ENCODE data around the gene APIP. TPM values are rescaled to one million over a fixed set of nuclear protein-coding genes. Genes with fewer than 3 reads are reported as not detected.

The APIP gene
- total and polyA plus RNA-seq, 2 of the 8 experiments (the other 6 are each of a cell fraction or from before 2014, with no cell fraction given), result 10.4 to 25.7 TPM

- H3K9ac ChIP-seq (replicated peaks in 1 of 4; ENCODE audit: extremely low read depth in 1 of 4, low read depth in 3 of 4, low read length in 3 of 4), result no peak overlapping the region
- no peaks in the 10 kb centered on the region for H3K4me1 ChIP-seq (replicated peaks in 1 of 4; ENCODE audit: control insufficient read depth in 3 of 4, insufficient read depth in 4 of 4, low read length in 3 of 4)
- FAIRE-seq (no peak), DNase-seq (ENCODE audit: low read depth in 1 of 2, low spot score in 2 of 2) (no peak)
- no peak overlapping the region for H3K18ac ChIP-seq (ENCODE audit: extremely low read depth, low read length)
- no peak overlapping the region for H4K5ac ChIP-seq (ENCODE audit: insufficient read length, low read depth, low read length)
- H3K79me2 ChIP-seq (ENCODE audit: control insufficient read depth in 1 of 2, insufficient read depth in 2 of 2, low read length in 2 of 2), result no peaks in the 10 kb centered on the region
- no peak overlapping the region for H4K8ac ChIP-seq (ENCODE audit: extremely low read depth, insufficient read depth, low read length)
- ChIA-PET POLR2A (ENCODE audit: partially characterized antibody) (no interaction called here), CTCF (ENCODE audit: partially characterized antibody) (interaction anchor here (0.6 to 1.2 kb wide), 3 partner anchors 17 to 908 kb away, joined by 3 to 4 read pairs (median 3); no protein-coding TSS in a partner anchor)
- no peak overlapping the region for H4K91ac ChIP-seq (replicated peaks; ENCODE audit: insufficient read length, low read length)
- H3K23ac ChIP-seq (ENCODE audit: insufficient read length), result no peak overlapping the region
- no peaks in the 10 kb centered on the region for H3K23me2 ChIP-seq (ENCODE audit: low read depth, low read length)
- H3K14ac ChIP-seq (ENCODE audit: insufficient read length), result no peak overlapping the region
- WGBS, 2 experiments (ENCODE audit: extremely low coverage in 1 of 2, insufficient coverage in 1 of 2, insufficient read length in 1 of 2, insufficient replicate concordance in 2 of 2, low coverage in 1 of 2, low lambda C conversion rate in 2 of 2, missing lambda C conversion rate in 1 of 2), result 84% methylated on average over 4 of the region's 4 CpGs; no CpG with 5 or more reads in 1 of the 2 experiments
- peaks cover 0 to 1% of the 10 kb centered on the region in 2 experiments for H4K20me1 ChIP-seq (replicated peaks in 1 of 2; ENCODE audit: control insufficient read depth in 1 of 2, insufficient read depth in 2 of 2, low read length in 2 of 2)
- H2AFZ ChIP-seq (ENCODE audit: low read length), result no peak overlapping the region
- no peaks in the 10 kb centered on the region for H3K9me3 ChIP-seq (ENCODE audit: insufficient read depth in 2 of 2, low read depth in 1 of 2, low read length in 1 of 2)
- H3K36me3 ChIP-seq (ENCODE audit: control insufficient read depth in 2 of 4, insufficient read depth in 4 of 4, low read length in 3 of 4), result no peaks in the 10 kb centered on the region; a peak in 2 of 8 replicates
- H3K79me1 ChIP-seq (ENCODE audit: low read depth, low read length), result no peaks in the 10 kb centered on the region
- no peak overlapping the region for H2BK12ac ChIP-seq (ENCODE audit: low read depth, low read length)
- H2AK5ac ChIP-seq (ENCODE audit: low read depth, low read length), result no peak overlapping the region
- no peak overlapping the region for H2BK120ac ChIP-seq (replicated peaks; ENCODE audit: low read depth, low read length)
- H2BK20ac ChIP-seq (ENCODE audit: low read length), result no peak overlapping the region
- no peak overlapping the region for H3K4ac ChIP-seq (replicated peaks; ENCODE audit: insufficient read length, low read depth, low read length)
- H3K4me2 ChIP-seq (ENCODE audit: insufficient read depth in 1 of 2, low read depth in 2 of 2, low read length in 2 of 2), result no peak overlapping the region
- H2BK5ac ChIP-seq (ENCODE audit: low read depth, low read length), result no peak overlapping the region
- H2BK15ac ChIP-seq (ENCODE audit: low read length), result no peak overlapping the region
- no peak overlapping the region for H3K27ac ChIP-seq (ENCODE audit: low read depth, low read length)
- H3K56ac ChIP-seq (replicated peaks; ENCODE audit: insufficient read length, low read depth, low read length), result no peak overlapping the region
- H3K27me3 ChIP-seq (replicated peaks in 1 of 4; ENCODE audit: control insufficient read depth in 3 of 4, extremely low read depth in 1 of 4, insufficient read depth in 3 of 4, low read length in 3 of 4), result peaks cover 0 to 1% (median 0%) of the 10 kb centered on the region in 4 experiments; a peak in 1 of 7 replicates
- no peak overlapping the region for H3K4me3 ChIP-seq (ENCODE audit: extremely low read depth in 1 of 4, insufficient read depth in 2 of 4, low read depth in 3 of 4, low read length in 4 of 4)
- TF ChIP-seq, protein P1, sequence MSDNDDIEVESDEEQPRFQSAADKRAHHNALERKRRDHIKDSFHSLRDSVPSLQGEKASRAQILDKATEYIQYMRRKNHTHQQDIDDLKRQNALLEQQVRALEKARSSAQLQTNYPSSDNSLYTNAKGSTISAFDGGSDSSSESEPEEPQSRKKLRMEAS (IDR thresholded peaks at IDR 0.05), result no peak
- TF ChIP-seq, protein P2, sequence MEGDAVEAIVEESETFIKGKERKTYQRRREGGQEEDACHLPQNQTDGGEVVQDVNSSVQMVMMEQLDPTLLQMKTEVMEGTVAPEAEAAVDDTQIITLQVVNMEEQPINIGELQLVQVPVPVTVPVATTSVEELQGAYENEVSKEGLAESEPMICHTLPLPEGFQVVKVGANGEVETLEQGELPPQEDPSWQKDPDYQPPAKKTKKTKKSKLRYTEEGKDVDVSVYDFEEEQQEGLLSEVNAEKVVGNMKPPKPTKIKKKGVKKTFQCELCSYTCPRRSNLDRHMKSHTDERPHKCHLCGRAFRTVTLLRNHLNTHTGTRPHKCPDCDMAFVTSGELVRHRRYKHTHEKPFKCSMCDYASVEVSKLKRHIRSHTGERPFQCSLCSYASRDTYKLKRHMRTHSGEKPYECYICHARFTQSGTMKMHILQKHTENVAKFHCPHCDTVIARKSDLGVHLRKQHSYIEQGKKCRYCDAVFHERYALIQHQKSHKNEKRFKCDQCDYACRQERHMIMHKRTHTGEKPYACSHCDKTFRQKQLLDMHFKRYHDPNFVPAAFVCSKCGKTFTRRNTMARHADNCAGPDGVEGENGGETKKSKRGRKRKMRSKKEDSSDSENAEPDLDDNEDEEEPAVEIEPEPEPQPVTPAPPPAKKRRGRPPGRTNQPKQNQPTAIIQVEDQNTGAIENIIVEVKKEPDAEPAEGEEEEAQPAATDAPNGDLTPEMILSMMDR (IDR thresholded peaks at IDR 0.05; ENCODE audit: control extremely low read depth in 1 of 3, insufficient read depth in 1 of 3, low read depth in 1 of 3, low read length in 3 of 3), result no peak
- TF ChIP-seq, protein P3, sequence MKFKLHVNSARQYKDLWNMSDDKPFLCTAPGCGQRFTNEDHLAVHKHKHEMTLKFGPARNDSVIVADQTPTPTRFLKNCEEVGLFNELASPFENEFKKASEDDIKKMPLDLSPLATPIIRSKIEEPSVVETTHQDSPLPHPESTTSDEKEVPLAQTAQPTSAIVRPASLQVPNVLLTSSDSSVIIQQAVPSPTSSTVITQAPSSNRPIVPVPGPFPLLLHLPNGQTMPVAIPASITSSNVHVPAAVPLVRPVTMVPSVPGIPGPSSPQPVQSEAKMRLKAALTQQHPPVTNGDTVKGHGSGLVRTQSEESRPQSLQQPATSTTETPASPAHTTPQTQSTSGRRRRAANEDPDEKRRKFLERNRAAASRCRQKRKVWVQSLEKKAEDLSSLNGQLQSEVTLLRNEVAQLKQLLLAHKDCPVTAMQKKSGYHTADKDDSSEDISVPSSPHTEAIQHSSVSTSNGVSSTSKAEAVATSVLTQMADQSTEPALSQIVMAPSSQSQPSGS (IDR thresholded peaks at IDR 0.05; ENCODE audit: low read length), result no peak
- TF ChIP-seq EZH2 (IDR thresholded peaks at IDR 0.05; ENCODE audit: low read depth, low read length, severe bottlenecking) (no peak), SIX5 (IDR thresholded peaks at IDR 0.05; ENCODE audit: low read depth, low read length) (no peak), RXRA (IDR thresholded peaks at IDR 0.05; ENCODE audit: insufficient read depth, low read depth, low read length) (no peak), TAF1 (IDR thresholded peaks at IDR 0.05; ENCODE audit: low read depth, low read length) (no peak), CHD1 (IDR thresholded peaks at IDR 0.05; ENCODE audit: low read depth, low read length) (no peak), NANOG (IDR thresholded peaks at IDR 0.05; ENCODE audit: insufficient read depth, low read depth, low read length, poor library complexity, severe bottlenecking) (no peak)
Measured at GRCh38 chr11:34960277-34960676, 44.1 kb upstream of the APIP start.
